HG02981 (cell line): Measurements from ENCODE around the gene C22orf15.

Source experiments
- ATAC-seq: cut with Tn5 transposase; IDR thresholded peaks from one replicate; pipeline ENCODE4 v1.9.1; 2021; ENCODE audit warnings: mild to moderate bottlenecking, moderate library complexity; ENCODE audit not compliant: unreplicated experiment

The C22orf15 gene

GRCh38 chr22:23786752-23787599 lies 24.2 kb downstream of the C22orf15 start, which contains the start of gene SMARCB1:
Gene SMARCB1, plus strand, starts transcription at chr22:23786966. Its CDS starts 204 bp downstream, at chr22:23787170.
- ATAC-seq: peak; percentile 74

GRCh38 chr22:23787600-23787896 lies 24.8 kb downstream of the C22orf15 start:
- ATAC-seq: no peak

- ATAC-seq: no peak
Measured at GRCh38 chr22:23787910-23788309, 25.1 kb downstream of the C22orf15 start.

DNA sequence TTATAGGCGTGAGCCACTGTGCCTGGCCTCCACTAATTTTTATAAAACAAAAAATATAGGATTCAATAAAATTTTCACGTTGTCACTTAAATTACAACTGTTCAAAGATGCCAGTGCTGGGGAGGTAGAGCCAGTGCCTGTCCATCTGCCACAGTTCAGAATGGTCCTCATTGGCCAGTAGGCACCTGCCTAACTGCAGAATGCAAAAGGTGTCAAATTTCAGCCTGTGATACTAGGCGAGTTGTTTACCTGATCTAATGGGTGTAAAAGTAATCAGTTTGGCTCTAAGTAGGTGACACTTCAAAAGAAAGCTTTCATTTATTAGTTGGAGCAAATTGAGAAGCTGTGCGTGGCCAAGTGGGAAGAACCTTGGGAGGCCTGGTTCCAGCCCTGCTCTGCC lies 26.3 kb downstream of the C22orf15 start:
- ATAC-seq: no peak

DNA sequence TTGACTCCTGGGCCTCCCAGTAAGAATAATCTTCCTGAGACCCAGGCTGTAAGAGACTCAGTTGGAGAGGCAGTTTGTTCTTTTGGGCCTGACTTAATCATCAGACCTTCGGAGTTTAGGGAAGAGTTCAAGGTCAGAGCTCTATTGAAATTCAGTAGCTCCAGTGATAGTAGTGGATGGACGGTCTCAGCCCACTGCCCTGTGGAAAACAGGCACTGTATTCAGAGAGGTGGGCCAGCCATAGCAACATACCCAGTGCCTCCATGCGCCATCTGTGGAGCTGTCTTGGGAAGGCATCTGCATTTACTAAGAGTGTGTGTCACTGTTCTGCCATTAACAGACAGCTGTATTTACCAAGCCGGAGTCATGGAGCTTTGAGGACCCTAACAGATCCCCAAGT lies 26.8 kb downstream of the C22orf15 start:
- ATAC-seq: no peak

- ATAC-seq: no peak
Measured at GRCh38 chr22:23790819-23791737, 28.3 kb downstream of the C22orf15 start.

DNA sequence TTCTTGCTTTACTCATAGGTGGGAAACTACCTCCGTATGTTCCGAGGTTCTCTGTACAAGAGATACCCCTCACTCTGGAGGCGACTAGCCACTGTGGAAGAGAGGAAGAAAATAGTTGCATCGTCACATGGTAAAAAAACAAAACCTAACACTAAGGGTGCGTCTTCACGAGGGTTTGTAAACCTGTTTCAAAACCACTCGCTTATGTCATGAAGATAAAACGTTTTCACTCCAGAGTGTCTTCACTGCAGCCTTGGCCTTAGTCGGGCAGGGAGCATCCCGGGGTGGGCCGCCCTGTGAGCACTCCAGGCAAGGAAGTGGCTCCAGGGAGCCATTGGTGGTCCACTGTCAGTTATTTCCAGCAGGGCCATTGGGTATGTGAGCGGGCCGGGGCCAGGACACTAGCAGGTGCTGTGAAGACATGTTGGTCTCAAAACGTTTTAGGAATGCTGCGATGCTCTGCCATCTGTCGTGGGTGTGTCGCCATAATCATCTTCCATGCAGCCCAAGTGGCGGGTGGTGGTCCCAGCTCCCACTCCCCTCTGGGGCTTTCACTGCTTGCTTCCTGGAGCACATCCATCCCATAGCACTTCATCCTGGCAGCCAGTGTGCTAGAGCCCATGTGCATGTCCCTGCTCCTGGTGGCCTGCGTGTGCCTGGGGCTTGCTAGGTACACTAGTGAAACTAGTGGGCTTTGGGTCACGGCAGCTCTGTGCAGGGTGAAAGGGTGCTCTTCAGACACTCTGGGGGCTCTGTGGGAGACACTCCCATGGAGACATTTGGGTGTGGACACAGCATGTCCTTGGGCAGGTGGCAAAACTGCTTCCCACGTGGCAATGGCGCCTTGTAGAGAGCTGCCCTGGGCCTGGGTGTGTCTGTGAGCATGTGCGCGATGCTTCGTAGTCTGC lies 29.2 kb downstream of the C22orf15 start:
- ATAC-seq: no peak

DNA sequence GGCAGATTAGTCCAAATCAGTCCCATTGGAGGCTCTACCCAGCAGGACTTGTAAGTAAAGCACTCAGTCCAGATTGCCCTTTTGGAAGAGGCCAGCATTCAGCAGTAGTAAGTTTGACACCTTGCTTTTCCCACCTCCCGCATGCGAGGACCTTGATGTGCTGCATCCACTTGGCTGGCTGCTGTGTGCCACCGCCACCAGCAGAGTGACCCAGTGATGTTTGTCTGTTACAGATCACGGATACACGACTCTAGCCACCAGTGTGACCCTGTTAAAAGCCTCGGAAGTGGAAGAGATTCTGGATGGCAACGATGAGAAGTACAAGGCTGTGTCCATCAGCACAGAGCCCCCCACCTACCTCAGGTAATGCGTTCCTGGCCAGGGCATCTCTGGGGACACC lies 30.5 kb downstream of the C22orf15 start:
- ATAC-seq: no peak

GRCh38 chr22:23796461-23796860 lies 33.7 kb downstream of the C22orf15 start:
- ATAC-seq: no peak

- ATAC-seq: peak; percentile 63
Measured at GRCh38 chr22:23800297-23801237, 37.8 kb downstream of the C22orf15 start.

GRCh38 chr22:23801238-23801821 lies 38.5 kb downstream of the C22orf15 start:
- ATAC-seq: no peak

DNA sequence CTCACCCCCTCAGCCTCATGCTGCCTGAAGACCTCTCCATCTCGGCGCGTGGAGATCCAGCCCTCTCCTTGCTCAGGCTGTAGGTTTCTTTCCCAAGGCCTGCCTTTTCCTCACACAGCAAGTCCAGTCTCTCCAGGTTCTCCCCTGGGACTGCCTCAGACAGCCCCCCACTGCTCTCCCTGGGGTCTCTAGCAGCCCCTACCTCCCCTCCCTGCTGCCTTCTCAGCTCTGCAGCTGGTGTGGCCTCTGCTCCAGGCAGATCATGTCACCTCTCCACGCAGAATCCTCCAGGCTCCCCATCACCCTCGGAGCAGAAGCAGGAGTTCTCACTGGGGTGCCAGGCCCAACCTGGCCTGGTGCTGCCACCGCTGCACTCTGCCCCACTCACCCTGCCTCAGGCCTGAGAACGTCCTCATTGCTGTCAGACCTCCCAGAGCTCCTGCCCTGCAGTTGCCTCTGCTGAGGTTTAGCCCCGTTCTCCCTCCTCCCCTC lies 39.1 kb downstream of the C22orf15 start:
- ATAC-seq: no peak

GRCh38 chr22:23803001-23803819 lies 40.4 kb downstream of the C22orf15 start:
- no peak for ATAC-seq

GRCh38 chr22:23804781-23805291 lies 42.0 kb downstream of the C22orf15 start:
- ATAC-seq: no peak

DNA sequence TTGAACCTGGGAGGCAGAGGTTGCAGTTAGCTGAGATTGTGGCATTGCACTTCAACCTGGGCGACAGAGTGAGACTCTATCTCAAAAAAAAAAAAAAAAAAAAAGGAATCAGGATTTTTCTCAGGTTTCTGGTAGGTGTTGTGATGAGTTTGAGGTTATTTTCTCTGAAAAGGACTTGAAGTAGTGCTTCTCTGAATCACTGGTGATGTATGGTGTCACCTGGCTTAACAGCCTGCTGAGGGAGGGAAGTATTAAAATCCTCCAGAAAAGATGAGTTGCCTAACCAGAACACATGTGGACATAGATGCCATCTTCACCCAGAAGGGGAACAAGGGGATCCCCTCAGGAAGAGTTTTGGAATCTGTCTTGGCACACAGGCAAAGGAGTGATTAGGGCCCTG lies 44.0 kb downstream of the C22orf15 start:
- no peak for ATAC-seq

- ATAC-seq: no peak
Measured at GRCh38 chr22:23812378-23812777, 49.6 kb downstream of the C22orf15 start.
